Suprapubic skin (tissue), 4 donors: ENCODE data around the gene FAM83B. TPM values are rescaled to one million over a fixed set of nuclear protein-coding genes. Genes with fewer than 3 reads are reported as not detected.
"Not testable (repeated sequence)": the region's sequence is repeated elsewhere in the genome, so short reads cannot be mapped to it uniquely, and the experiment has no call there.

ENCODE experiments used
- DNase-seq, 2 donors: peaks; one replicate each; pipeline ENCODE4 v3.0.0-alpha.2; 2019; ENCODE audit warnings: low spot score in 2 of 2
- H3K27ac ChIP-seq: fragments of 200-600 bp; sonication (generic); one replicate; pipeline ENCODE4 v1.5.1; 2019
- H3K27me3 ChIP-seq: fragments of 200-600 bp; sonication (generic); one replicate; pipeline ENCODE4 v1.5.1; 2019
- H3K36me3 ChIP-seq: fragments of 200-600 bp; sonication (generic); one replicate; pipeline ENCODE4 v1.5.1; 2019
- H3K4me1 ChIP-seq: fragments of 200-600 bp; sonication (generic); one replicate; pipeline ENCODE4 v1.5.1; 2019
- H3K4me3 ChIP-seq: fragments of 200-600 bp; sonication (generic); one replicate; pipeline ENCODE4 v1.5.1; 2019; ENCODE audit warnings: mild to moderate bottlenecking
- H3K9me3 ChIP-seq: fragments of 200-600 bp; sonication (generic); one replicate; pipeline ENCODE4 v1.5.1; 2019
- EP300 ChIP-seq: sonication (generic); formaldehyde crosslinking; IDR thresholded peaks from one replicate; pipeline ENCODE4 v1.6.1; 2017; ENCODE audit warnings: antibody characterized with exemption
- POLR2A ChIP-seq, 2 donors: fragments of 450-650 bp; IDR thresholded peaks; one replicate each; pipeline ENCODE4 v1.6.1; 2017; ENCODE audit warnings: antibody characterized with exemption in 2 of 2, mild to moderate bottlenecking in 2 of 2, moderate library complexity in 2 of 2
- POLR2AphosphoS5 ChIP-seq, 3 donors: sonication (generic); formaldehyde crosslinking; IDR thresholded peaks; one replicate each; pipeline ENCODE4 v1.6.1; 2017; ENCODE audit warnings: antibody characterized with exemption in 3 of 3
- WGBS: methylation state at CpG from one replicate; pipeline ENCODE4 v1.1.5; 2018; 5-methylcytosine and 5-hydroxymethylcytosine counted together
- total RNA-seq, 4 donors: library from RNA; depleted of rRNA; stranded (reverse); fragments of >200 nt; gene quantifications; one replicate each; pipeline ENCODE4 v1.1.0, GENCODE V29; 2016
- TF ChIP-seq, protein P1 (sequence below), 2 donors: fragments of 200-600 bp in 1 of 2; fragments of 450-650 bp in 1 of 2; sonication (generic) in 1 of 2; IDR thresholded peaks; one replicate each; pipeline ENCODE4 v1.5.1; 2016 to 2019; ENCODE audit warnings: antibody characterized with exemption in 2 of 2, mild to moderate bottlenecking in 1 of 2, moderate library complexity in 1 of 2

The FAM83B gene, protein sequence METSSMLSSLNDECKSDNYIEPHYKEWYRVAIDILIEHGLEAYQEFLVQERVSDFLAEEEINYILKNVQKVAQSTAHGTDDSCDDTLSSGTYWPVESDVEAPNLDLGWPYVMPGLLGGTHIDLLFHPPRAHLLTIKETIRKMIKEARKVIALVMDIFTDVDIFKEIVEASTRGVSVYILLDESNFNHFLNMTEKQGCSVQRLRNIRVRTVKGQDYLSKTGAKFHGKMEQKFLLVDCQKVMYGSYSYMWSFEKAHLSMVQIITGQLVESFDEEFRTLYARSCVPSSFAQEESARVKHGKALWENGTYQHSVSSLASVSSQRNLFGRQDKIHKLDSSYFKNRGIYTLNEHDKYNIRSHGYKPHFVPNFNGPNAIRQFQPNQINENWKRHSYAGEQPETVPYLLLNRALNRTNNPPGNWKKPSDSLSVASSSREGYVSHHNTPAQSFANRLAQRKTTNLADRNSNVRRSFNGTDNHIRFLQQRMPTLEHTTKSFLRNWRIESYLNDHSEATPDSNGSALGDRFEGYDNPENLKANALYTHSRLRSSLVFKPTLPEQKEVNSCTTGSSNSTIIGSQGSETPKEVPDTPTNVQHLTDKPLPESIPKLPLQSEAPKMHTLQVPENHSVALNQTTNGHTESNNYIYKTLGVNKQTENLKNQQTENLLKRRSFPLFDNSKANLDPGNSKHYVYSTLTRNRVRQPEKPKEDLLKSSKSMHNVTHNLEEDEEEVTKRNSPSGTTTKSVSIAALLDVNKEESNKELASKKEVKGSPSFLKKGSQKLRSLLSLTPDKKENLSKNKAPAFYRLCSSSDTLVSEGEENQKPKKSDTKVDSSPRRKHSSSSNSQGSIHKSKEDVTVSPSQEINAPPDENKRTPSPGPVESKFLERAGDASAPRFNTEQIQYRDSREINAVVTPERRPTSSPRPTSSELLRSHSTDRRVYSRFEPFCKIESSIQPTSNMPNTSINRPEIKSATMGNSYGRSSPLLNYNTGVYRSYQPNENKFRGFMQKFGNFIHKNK
- 100 to 1,000 TPM; 100 to 153 (median 125) TPM for total RNA-seq

DNA sequence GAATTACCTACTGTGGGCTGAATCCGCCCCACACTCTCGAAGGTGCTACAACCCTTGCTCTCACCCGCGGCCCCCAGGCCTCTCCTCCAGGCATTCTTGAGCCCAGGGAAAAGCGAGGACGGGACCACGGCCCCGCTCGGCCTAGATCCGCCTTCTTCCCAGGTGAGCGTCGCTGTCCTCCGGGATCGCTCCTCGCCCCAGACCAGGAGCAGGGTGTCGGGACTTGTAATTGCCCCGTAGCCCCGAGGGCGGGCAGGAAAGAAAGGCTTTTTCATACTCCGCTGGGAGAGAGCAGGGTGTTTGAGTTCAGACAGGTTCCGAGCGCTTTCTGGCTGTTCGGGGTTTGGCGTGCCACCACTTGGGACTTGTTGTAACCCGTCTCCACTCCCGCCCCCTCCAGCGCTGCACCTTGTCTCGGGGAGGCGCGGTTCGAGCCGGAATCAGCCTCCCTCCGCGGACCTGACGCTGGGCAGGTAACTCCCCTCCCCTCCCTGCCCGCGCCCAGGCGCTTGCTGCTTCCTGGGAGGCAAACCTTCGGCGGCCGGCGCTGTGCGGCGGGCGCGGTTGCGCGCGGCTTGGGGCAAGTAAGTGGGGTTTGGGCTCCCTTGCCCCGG is at the start of gene FAM83B:
FAM83B (plus strand) TSS at position 529 of the 614 bp plus-strand sequence. CDS start 23,476 bp downstream, outside the sequence.
- DNase-seq = peak; percentile 80 to 84
- Histone ChIP-seq H3K4me3 (peak within 1 kb of the TSS; percentile 60), H3K9me3 (no peaks in the 10 kb centered on the region), H3K27me3 (peaks cover 11% of the 10 kb centered on the region), H3K4me1 (peaks cover 3% of the 10 kb centered on the region), H3K27ac (peak within 1 kb of the TSS; percentile 93), H3K36me3 (no peaks in the 10 kb centered on the region)
- TF ChIP-seq POLR2AphosphoS5 (IDR thresholded peaks at IDR 0.05) (peak in 1 of 3 donors; percentile 58), EP300 (no peak), POLR2A (IDR thresholded peaks at IDR 0.05) (no peak)
- WGBS = 6% methylated on average over 21 of the region's 50 CpGs

DNA sequence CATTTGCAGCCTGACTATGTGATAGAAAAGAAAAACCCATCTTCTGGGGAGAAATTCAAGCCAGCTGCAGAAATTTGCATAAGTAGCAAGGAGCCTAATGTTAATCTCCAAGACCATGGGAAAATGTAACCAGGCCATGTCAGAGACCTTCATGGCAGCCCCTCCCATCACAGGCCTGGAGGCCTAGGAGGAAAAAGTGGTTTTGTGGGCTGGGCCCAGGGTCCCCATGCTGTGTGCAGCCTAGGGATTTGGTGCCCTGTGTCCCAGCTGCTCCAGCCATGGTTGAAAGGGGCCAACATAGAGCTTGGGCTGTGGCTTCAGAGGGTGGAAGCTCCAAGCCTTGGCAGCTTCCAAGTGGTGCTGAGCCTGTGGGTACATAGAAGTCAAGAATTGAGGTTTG is 49.7 kb upstream of the FAM83B start:
- not testable (repeated sequence) for H3K9me3 ChIP-seq, H3K4me3 ChIP-seq, H3K27me3 ChIP-seq, H3K36me3 ChIP-seq, H3K4me1 ChIP-seq, H3K27ac ChIP-seq, DNase-seq

DNA sequence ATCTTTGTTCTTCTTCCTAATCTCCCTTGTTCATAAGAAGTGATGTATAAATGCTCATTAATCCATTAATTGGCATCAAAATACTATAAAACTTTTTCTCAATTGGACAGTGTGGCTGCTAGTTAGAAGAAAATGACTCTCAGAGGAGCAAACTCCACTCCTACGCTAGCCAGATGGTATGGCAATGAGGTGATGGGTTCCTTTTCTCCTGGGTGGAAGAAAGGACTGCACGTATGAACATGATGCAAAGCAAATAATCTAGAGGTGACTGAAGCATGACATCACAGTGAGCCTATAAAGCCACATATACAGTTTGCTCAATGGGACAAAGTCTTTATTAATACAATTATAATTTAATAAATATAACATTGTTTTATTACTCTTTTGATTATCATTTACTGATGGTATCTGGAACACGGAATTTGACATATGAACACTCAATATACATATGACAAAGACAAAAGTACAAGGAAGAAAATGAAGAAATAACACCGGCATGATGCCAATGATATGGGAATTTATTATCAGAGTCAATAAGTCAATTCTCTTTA is 46.4 kb upstream of the FAM83B start:
- Histone ChIP-seq H3K27me3 (no peaks in the 10 kb centered on the region), H3K4me3 (no peak overlapping the region), H3K27ac (no peak overlapping the region), H3K4me1 (peaks cover 14% of the 10 kb centered on the region), H3K9me3 (no peaks in the 10 kb centered on the region), H3K36me3 (no peaks in the 10 kb centered on the region)
- no peak for DNase-seq
- TF ChIP-seq POLR2AphosphoS5 (IDR thresholded peaks at IDR 0.05) (no peak), EP300 (no peak), POLR2A (IDR thresholded peaks at IDR 0.05) (no peak)
- TF ChIP-seq, protein P1, sequence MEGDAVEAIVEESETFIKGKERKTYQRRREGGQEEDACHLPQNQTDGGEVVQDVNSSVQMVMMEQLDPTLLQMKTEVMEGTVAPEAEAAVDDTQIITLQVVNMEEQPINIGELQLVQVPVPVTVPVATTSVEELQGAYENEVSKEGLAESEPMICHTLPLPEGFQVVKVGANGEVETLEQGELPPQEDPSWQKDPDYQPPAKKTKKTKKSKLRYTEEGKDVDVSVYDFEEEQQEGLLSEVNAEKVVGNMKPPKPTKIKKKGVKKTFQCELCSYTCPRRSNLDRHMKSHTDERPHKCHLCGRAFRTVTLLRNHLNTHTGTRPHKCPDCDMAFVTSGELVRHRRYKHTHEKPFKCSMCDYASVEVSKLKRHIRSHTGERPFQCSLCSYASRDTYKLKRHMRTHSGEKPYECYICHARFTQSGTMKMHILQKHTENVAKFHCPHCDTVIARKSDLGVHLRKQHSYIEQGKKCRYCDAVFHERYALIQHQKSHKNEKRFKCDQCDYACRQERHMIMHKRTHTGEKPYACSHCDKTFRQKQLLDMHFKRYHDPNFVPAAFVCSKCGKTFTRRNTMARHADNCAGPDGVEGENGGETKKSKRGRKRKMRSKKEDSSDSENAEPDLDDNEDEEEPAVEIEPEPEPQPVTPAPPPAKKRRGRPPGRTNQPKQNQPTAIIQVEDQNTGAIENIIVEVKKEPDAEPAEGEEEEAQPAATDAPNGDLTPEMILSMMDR (IDR thresholded peaks at IDR 0.05) = no peak
- 83% methylated on average over 4 of the region's 4 CpGs for WGBS

DNA sequence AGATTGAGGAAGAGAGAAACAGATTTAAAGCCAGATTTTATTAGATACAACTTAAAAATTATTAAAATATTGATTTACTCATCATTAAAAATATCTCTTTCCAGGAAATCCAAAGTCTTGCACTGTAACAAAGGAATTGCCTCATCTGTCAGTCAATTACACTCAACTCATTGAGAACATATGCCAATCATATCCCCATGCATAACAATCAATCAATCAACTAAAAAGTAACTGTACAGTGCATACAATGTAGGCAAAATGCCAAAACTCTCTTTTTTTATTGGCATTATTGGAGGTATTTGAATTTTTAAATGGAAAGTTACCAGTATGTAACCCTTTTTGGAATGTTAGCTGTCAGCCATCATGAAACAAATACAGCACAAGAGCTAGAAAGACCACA is 45.3 kb upstream of the FAM83B start:
- no peak for DNase-seq
- H3K4me3 ChIP-seq = no peak overlapping the region
- TF ChIP-seq POLR2A (IDR thresholded peaks at IDR 0.05) (no peak), POLR2AphosphoS5 (IDR thresholded peaks at IDR 0.05) (no peak), EP300 (no peak)
- TF ChIP-seq, protein P1 (IDR thresholded peaks at IDR 0.05) = no peak
- no peak overlapping the region for H3K27ac ChIP-seq
- H3K4me1 ChIP-seq = peaks cover 14% of the 10 kb centered on the region
- no peaks in the 10 kb centered on the region for H3K9me3 ChIP-seq
- H3K36me3 ChIP-seq = no peaks in the 10 kb centered on the region
- no peaks in the 10 kb centered on the region for H3K27me3 ChIP-seq

DNA sequence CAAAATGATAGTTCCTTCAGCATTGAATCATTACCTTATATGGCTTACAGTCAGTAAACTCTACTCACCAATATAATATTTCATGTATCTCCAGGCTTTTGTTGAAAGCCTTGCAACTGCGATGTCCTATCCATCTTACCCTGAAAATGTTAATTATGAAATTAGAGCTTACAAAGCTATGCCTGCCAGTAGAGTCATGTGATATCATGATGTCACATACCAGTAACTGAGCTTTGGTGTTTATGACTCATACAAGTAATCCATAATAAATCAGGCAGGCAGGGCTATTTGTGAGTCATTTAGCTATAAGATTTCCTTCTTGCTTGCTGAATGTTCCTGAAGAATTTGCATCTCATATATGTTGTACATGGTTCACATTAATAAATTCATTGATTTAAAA is 44.9 kb upstream of the FAM83B start:
- WGBS = 60% methylated on average over 1 of the region's 1 CpG
- TF ChIP-seq POLR2AphosphoS5 (IDR thresholded peaks at IDR 0.05) (no peak), POLR2A (IDR thresholded peaks at IDR 0.05) (no peak), EP300 (no peak)
- TF ChIP-seq, protein P1 (IDR thresholded peaks at IDR 0.05) = no peak
- H3K27me3 ChIP-seq = no peaks in the 10 kb centered on the region
- no peaks in the 10 kb centered on the region for H3K9me3 ChIP-seq
- peaks cover 14% of the 10 kb centered on the region for H3K4me1 ChIP-seq
- H3K36me3 ChIP-seq = no peaks in the 10 kb centered on the region
- no peak overlapping the region for H3K27ac ChIP-seq
- DNase-seq = no peak
- no peak overlapping the region for H3K4me3 ChIP-seq
